Adrenal gland (tissue), 5 donors: ENCODE measurements around the gene OR10A3.

Experiments used
- CTCF ChIP-seq, 6 experiments: fragments of 450-650 bp in 4 of 6; fragments of 200-600 bp in 2 of 6; sonication (generic) in 1 of 6; IDR thresholded peaks; 1 replicate in 5 of 6; 2 replicates in 1 of 6; pipeline versions ENCODE4 v1.5.1 to v1.8.0; 2016 to 2021; ENCODE audit warnings: antibody characterized with exemption in 6 of 6, mild to moderate bottlenecking in 2 of 6, moderate library complexity in 1 of 6
- POLR2A ChIP-seq, 2 donors: fragments of 450-650 bp; IDR thresholded peaks; one replicate each; pipeline ENCODE4 v1.6.1; 2017; ENCODE audit warnings: antibody characterized with exemption in 2 of 2, mild to moderate bottlenecking in 2 of 2, moderate library complexity in 1 of 2
- donor health status: DM: no; HTN: no; CAD: no.

- TF ChIP-seq CTCF (IDR thresholded peaks at IDR 0.05), result no peak
- TF ChIP-seq POLR2A (IDR thresholded peaks at IDR 0.05), result no peak
Measured at GRCh38 chr11:7944123-7944522, 2.6 kb upstream of the OR10A3 start.
